ENCODE measurements around the gene TOM1.

DNA sequence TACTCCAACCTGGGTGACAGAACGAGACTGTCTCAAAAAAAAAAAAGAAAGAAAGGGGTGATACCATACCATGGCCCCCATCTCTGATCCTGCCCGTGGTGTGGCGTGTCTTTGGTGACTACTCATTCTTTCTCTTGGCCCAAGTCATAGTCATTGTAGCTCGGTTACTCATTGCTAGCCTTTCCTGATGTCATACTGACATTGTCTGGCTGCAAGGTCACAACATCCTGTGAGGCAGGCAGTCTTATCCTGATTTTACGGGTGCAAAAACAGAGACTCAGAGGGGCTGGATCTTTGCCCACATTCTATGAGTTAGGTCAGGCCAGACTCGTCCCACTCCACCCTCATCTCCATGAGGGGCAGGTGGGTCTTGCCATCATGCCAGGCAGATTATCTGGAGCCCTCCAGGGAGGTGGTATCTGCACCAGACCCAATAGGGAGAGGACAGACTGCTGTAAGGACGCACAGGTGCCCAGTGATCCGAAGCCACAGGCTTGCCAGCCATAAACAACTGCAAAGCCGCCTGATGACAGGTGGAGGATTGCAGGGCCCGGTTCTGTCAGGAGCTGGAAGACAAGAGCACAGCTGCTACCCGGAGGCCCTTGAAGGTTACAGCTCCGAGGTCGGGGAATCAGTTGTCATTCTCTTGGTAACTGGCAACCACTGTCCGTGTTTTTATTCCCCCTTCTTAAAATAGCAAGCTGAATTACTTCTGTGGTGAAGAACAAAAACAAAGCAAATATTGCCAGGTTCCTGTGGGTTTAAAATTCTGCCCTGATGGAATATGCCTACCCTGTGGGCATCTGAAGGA is 13.8 kb downstream of the TOM1 start:
- TF ChIP-seq CBX1 (IDR thresholded peaks at IDR 0.05; ENCODE audit: low read depth) (no peak), ZNF468 (CRISPR knock-in tag; IDR thresholded peaks at IDR 0.05) (no peak), TARDBP (CRISPR knock-in tag; IDR thresholded peaks at IDR 0.05) (no peak), NFYB (CRISPR knock-in tag; IDR thresholded peaks at IDR 0.05) (no peak), TAF1 (CRISPR knock-in tag; IDR thresholded peaks at IDR 0.05) (no peak; the same call in 1 of the 2 replicates)
- TF ChIP-seq, protein P1, sequence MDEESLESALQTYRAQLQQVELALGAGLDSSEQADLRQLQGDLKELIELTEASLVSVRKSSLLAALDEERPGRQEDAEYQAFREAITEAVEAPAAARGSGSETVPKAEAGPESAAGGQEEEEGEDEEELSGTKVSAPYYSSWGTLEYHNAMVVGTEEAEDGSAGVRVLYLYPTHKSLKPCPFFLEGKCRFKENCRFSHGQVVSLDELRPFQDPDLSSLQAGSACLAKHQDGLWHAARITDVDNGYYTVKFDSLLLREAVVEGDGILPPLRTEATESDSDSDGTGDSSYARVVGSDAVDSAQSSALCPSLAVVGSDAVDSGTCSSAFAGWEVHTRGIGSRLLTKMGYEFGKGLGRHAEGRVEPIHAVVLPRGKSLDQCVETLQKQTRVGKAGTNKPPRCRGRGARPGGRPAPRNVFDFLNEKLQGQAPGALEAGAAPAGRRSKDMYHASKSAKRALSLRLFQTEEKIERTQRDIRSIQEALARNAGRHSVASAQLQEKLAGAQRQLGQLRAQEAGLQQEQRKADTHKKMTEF (CRISPR knock-in tag; IDR thresholded peaks at IDR 0.05), result no peak
- TF ChIP-seq, protein P2, sequence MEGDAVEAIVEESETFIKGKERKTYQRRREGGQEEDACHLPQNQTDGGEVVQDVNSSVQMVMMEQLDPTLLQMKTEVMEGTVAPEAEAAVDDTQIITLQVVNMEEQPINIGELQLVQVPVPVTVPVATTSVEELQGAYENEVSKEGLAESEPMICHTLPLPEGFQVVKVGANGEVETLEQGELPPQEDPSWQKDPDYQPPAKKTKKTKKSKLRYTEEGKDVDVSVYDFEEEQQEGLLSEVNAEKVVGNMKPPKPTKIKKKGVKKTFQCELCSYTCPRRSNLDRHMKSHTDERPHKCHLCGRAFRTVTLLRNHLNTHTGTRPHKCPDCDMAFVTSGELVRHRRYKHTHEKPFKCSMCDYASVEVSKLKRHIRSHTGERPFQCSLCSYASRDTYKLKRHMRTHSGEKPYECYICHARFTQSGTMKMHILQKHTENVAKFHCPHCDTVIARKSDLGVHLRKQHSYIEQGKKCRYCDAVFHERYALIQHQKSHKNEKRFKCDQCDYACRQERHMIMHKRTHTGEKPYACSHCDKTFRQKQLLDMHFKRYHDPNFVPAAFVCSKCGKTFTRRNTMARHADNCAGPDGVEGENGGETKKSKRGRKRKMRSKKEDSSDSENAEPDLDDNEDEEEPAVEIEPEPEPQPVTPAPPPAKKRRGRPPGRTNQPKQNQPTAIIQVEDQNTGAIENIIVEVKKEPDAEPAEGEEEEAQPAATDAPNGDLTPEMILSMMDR (CRISPR knock-in tag; IDR thresholded peaks at IDR 0.05), result no peak
